Brain microvascular endothelial cell (primary cell): ENCODE data around the gene AVL9.
"Not testable (repeated sequence)": the region's sequence is repeated elsewhere in the genome, so short reads cannot be mapped to it uniquely, and the experiment has no call there.

Experiments used
- DNase-seq: peaks from one replicate; pipeline ENCODE4 v3.0.0-alpha.2; 2020
- H3K27ac ChIP-seq: fragments of 250-450 bp; sonication (Bioruptor Pico); 2 replicates; pipeline ENCODE4 v1.5.1; 2020; ENCODE audit warnings: mild to moderate bottlenecking, moderate library complexity
- H3K27me3 ChIP-seq: fragments of 250-450 bp; sonication (Bioruptor Pico); replicated peaks from 2 replicates; pipeline ENCODE4 v1.5.1; 2020; ENCODE audit warnings: mild to moderate bottlenecking
- H3K36me3 ChIP-seq: fragments of 250-450 bp; sonication (Bioruptor Pico); replicated peaks from 2 replicates; pipeline ENCODE4 v1.5.1; 2020; ENCODE audit warnings: mild to moderate bottlenecking
- H3K4me3 ChIP-seq: 2 replicates; pipeline ENCODE4 v1.5.1; 2011; ENCODE audit warnings: low read depth, mild to moderate bottlenecking, control low read depth, low read length, moderate library complexity
- CTCF ChIP-seq: IDR thresholded peaks from 2 replicates; pipeline ENCODE4 v1.5.1; 2011; ENCODE audit warnings: low read depth, mild to moderate bottlenecking, moderate library complexity, low read length, control low read depth, inconsistent platforms; ENCODE audit errors: missing control alignments
- in situ Hi-C: cut with HindIII; loops from 2 replicates; pipeline ENCODE4 v1.10.0; 2017; ENCODE audit warnings: low sequenced_read_pairs, low pct_ligation_motif_present

The AVL9 gene

GRCh38 chr7:32618470-32618869 lies 123.2 kb downstream of the AVL9 start:
- H3K36me3 ChIP-seq, result no peaks in the 10 kb centered on the region
- in situ Hi-C loops, result no loop called here
- H3K27ac ChIP-seq, result no peak overlapping the region
- no peak for DNase-seq
- H3K27me3 ChIP-seq, result no peaks in the 10 kb centered on the region
- no peak for TF ChIP-seq CTCF
- no peak overlapping the region for H3K4me3 ChIP-seq

GRCh38 chr7:32618987-32619386 lies 123.7 kb downstream of the AVL9 start:
- no peak overlapping the region for H3K4me3 ChIP-seq
- no peaks in the 10 kb centered on the region for H3K27me3 ChIP-seq
- no peaks in the 10 kb centered on the region for H3K36me3 ChIP-seq
- H3K27ac ChIP-seq, result no peak overlapping the region
- TF ChIP-seq CTCF, result no peak
- in situ Hi-C loops, result no loop called here
- no peak for DNase-seq

- in situ Hi-C loops, H3K27ac ChIP-seq, H3K27me3 ChIP-seq, DNase-seq, H3K4me3 ChIP-seq, H3K36me3 ChIP-seq: not testable (repeated sequence)
These were observed 124.1 kb downstream of the AVL9 start for GRCh38 chr7:32619416-32619815.

- in situ Hi-C loops, result no loop called here
- no peak overlapping the region for H3K27ac ChIP-seq
- no peak for TF ChIP-seq CTCF
- no peak for DNase-seq
- no peaks in the 10 kb centered on the region for H3K27me3 ChIP-seq
- H3K36me3 ChIP-seq, result no peaks in the 10 kb centered on the region
- H3K4me3 ChIP-seq, result no peak overlapping the region
These were observed 135.7 kb downstream of the AVL9 start for GRCh38 chr7:32631021-32631420.

- H3K27me3 ChIP-seq, in situ Hi-C loops, H3K4me3 ChIP-seq, H3K36me3 ChIP-seq, H3K27ac ChIP-seq, DNase-seq: not testable (repeated sequence)
These were observed 136.6 kb downstream of the AVL9 start for GRCh38 chr7:32631590-32632497.

- DNase-seq, in situ Hi-C loops: not testable (repeated sequence)
These were observed 138.2 kb downstream of the AVL9 start for GRCh38 chr7:32633446-32633845.

GRCh38 chr7:32634798-32635393 lies 139.6 kb downstream of the AVL9 start:
- DNase-seq, in situ Hi-C loops, H3K27me3 ChIP-seq, H3K4me3 ChIP-seq, H3K27ac ChIP-seq, H3K36me3 ChIP-seq: not testable (repeated sequence)

More at GRCh38 chr7:32633446-32633845, 138.2 kb downstream of the AVL9 start:
- H3K27ac ChIP-seq, H3K36me3 ChIP-seq, H3K4me3 ChIP-seq, H3K27me3 ChIP-seq: not testable (repeated sequence)

GRCh38 chr7:32636725-32637462 lies 141.6 kb downstream of the AVL9 start:
- in situ Hi-C loops, DNase-seq, H3K27ac ChIP-seq, H3K36me3 ChIP-seq, H3K27me3 ChIP-seq, H3K4me3 ChIP-seq: not testable (repeated sequence)

GRCh38 chr7:32637611-32638010 lies 142.3 kb downstream of the AVL9 start:
- not testable (repeated sequence) for DNase-seq, H3K36me3 ChIP-seq, H3K27ac ChIP-seq

More at GRCh38 chr7:32637611-32638010, 142.3 kb downstream of the AVL9 start:
- H3K27me3 ChIP-seq, in situ Hi-C loops, H3K4me3 ChIP-seq: not testable (repeated sequence)
